ENCODE results near the gene PITPNM3. TPM values are rescaled to one million over a fixed set of nuclear protein-coding genes. Genes with fewer than 3 reads are reported as not detected.

The PITPNM3 gene
- total RNA-seq, 1 donor from 2014 or later = 15.6 TPM

DNA sequence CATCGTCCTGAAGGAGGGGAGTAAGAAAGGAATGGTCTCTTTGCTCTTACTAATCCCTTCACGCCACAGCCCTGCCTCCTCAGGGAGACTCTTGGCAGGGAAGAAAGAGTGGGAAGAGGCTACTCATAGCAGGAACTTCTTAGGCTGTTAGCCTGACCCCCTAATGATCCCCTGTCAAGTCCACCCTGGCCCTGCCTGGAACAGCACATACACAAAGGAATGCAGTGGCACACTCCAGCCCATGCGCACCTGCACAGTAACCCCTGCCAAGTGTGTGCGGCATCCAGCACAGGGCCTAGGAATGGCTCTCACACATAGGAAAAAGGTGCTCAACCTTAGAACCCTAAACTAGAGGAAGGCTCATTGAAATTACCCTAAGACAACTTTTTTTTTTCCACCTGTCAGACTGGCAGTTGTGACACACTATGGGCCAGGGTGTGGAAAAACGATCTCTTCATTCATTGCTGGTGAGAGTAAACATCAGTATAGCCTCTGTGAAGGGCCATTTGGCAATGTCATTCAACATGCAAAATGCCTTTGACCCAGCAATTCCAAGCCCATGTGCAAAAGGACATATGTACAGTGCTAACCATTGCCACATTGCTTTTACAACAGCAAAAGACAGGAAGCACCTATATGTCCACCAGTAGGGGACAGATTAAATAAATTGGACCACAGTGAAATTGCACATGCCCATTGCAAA, 62.0 kb downstream of the PITPNM3 start:
- Histone ChIP-seq H3K27me3 (no peaks in the 10 kb centered on the region), H3K27ac (no peak overlapping the region), H3K4me1 (no peaks in the 10 kb centered on the region), H3K4me3 (no peak overlapping the region), H3K9me3 (no peaks in the 10 kb centered on the region), H3K36me3 (no peaks in the 10 kb centered on the region)
- DNase-seq = peak; percentile 60
- TF ChIP-seq, protein P1, sequence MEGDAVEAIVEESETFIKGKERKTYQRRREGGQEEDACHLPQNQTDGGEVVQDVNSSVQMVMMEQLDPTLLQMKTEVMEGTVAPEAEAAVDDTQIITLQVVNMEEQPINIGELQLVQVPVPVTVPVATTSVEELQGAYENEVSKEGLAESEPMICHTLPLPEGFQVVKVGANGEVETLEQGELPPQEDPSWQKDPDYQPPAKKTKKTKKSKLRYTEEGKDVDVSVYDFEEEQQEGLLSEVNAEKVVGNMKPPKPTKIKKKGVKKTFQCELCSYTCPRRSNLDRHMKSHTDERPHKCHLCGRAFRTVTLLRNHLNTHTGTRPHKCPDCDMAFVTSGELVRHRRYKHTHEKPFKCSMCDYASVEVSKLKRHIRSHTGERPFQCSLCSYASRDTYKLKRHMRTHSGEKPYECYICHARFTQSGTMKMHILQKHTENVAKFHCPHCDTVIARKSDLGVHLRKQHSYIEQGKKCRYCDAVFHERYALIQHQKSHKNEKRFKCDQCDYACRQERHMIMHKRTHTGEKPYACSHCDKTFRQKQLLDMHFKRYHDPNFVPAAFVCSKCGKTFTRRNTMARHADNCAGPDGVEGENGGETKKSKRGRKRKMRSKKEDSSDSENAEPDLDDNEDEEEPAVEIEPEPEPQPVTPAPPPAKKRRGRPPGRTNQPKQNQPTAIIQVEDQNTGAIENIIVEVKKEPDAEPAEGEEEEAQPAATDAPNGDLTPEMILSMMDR (IDR thresholded peaks at IDR 0.05) = no peak
- intact Hi-C loops (cut with DNase I) = no loop called here
- ATAC-seq = peak; percentile 62

DNA sequence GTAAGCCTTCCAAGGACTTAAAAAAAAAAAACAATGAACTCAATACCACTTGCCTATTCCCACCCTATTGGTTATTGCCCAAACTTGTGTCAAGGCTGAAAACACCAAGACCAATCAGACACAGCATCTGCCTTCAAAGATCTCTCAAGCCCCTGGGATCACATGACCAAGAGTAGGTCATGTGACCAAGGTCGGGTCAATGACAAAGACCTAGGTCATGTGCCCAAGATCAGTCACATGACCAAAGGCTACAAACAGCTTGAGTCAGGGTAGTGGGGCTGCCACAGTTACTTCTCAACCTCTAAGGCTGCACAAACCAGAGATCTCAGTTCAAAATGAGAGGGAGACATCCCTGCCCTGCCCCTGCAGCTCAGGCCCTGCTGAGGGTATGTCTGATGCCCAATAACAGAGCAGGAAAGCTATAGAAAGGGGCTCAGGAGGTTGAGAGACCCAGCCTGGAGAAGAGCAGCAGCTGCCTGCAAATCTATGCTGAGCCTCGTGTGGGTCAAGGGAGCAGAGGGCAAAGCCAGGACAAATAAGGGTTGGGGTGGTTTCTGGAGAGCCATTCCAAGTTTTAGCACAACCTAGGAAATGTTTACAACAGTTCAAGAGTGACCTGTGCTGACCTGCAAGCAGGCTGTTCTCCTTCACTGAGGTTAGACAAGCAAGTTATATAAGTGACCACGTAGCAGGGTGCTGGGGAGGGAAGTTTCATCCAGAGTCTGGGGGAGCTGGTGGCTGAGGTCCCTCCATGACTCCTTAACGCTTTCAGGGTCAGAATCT, 63.3 kb downstream of the PITPNM3 start:
- Histone ChIP-seq H3K9me3 (no peaks in the 10 kb centered on the region), H3K27me3 (no peaks in the 10 kb centered on the region), H3K36me3 (no peaks in the 10 kb centered on the region), H3K4me1 (peaks cover 2% of the 10 kb centered on the region), H3K27ac (no peak overlapping the region), H3K4me3 (no peak overlapping the region)
- ATAC-seq = no peak
- peak; percentile 30 for DNase-seq
- intact Hi-C loops (cut with DNase I) = no loop called here
- TF ChIP-seq, protein P1 (IDR thresholded peaks at IDR 0.05) = no peak

DNA sequence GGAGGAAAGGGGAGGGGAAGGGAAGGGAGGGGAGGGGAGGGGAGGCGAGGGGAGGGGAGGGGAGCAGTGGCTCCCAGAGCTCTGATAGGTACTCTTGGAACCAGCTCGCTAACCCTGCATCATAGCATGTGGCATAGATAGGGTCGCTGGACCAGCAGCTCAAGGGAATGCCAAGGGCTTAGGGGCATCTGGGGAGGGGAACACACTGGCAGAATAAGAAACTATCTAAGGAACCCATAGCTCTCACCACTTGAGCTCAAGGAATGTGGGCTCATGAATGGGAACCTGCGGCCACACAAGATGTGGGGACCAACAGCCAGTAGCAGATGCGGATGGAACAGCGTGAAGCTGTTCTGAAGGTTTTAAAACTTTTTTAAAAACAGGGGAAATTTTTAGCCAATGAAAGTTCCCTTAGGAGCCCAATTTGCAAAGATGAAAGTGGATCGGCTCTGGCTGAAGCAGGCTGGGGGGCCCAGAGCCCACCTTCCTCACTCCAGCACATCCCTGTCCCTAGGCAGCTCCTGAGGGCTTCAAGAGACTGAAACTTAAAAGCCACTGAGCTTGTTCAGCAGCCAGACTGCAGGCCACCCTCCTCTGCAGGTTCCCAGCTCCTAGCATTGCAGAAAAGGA, 65.2 kb downstream of the PITPNM3 start:
- Histone ChIP-seq H3K27me3 (no peaks in the 10 kb centered on the region), H3K4me3 (no peak overlapping the region), H3K9me3 (no peaks in the 10 kb centered on the region), H3K27ac (no peak overlapping the region), H3K36me3 (no peaks in the 10 kb centered on the region), H3K4me1 (peaks cover 9% of the 10 kb centered on the region)
- intact Hi-C loops (cut with DNase I) = no loop called here
- TF ChIP-seq, protein P1 (IDR thresholded peaks at IDR 0.05) = no peak
- ATAC-seq (no peak), DNase-seq (peak; percentile 32)

DNA sequence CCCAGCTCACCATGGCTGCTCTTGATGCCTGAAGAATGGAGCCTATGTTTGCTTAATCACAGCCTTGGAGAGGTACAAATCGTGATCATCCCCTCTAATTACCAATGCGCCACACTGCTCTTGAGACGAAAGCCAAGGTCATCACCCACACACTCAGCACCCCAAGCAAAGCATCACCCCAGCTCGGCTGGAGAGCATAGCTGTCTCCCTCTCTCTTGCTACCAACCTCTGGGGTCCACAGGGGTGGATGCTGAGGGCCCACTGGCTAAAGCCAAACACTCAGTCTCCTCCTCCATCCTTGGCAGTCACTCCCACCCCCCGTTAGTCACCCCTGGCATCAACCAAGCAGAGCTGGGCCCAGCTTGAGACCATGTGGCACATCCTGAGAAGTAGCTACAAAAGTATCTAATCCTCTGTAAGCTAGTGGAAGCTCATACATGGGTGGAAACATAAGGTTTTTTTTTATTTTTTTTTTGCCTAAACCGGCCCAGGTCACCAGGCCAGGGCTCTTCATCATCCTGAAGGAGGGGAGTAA, 67.3 kb downstream of the PITPNM3 start:
- no peak for ATAC-seq

DNA sequence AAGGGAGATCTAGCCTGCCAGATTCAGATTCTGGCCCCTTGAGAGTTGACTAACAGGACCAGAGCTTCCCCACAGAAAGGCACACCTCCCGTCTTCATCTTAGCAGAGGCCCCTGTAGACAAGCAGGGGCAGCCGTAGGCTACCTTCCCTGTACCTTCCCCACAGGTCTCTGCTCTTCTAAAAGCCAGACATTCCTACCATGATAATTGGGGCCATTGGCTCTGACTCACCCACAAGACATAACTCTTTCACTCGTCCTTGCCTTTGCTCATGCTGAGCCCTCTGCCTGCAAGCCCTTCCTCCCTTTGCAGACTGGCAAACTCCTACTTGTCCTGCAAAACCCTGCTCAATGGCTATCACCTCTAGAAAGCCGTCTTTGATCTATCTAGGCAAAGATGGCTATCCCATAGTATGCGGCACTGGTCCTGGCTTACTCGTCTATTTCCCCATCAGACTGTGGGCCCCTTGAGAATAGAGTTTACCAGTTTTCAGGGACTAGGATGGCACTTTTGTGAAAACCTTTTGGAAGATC, 68.3 kb downstream of the PITPNM3 start:
- no peaks in the 10 kb centered on the region for H3K27me3 ChIP-seq
- H3K4me3 ChIP-seq = no peak overlapping the region
- no peak overlapping the region for H3K27ac ChIP-seq
- peaks cover 9% of the 10 kb centered on the region for H3K4me1 ChIP-seq
- ATAC-seq = no peak
- H3K9me3 ChIP-seq = no peaks in the 10 kb centered on the region
- TF ChIP-seq, protein P1 (IDR thresholded peaks at IDR 0.05) = no peak
- no peaks in the 10 kb centered on the region for H3K36me3 ChIP-seq
- DNase-seq = no peak
- intact Hi-C loops (cut with DNase I) = no loop called here

More for the DNA sequence above, 67.3 kb downstream of the PITPNM3 start:
- Histone ChIP-seq H3K27ac (no peak overlapping the region), H3K36me3 (no peaks in the 10 kb centered on the region), H3K27me3 (no peaks in the 10 kb centered on the region), H3K9me3 (no peaks in the 10 kb centered on the region), H3K4me1 (peaks cover 9% of the 10 kb centered on the region), H3K4me3 (no peak overlapping the region)
- intact Hi-C loops (cut with DNase I) = no loop called here
- TF ChIP-seq, protein P1 (IDR thresholded peaks at IDR 0.05) = no peak
- peak; percentile 12 for DNase-seq

All from upper lobe of right lung (tissue), 1 donor.